CD14-positive monocyte (primary cell): ENCODE data around the gene SEPTIN8. TPM values are rescaled to one million over a fixed set of nuclear protein-coding genes. Genes with fewer than 3 reads are reported as not detected.

Experiments
- DNase-seq, 3 donors: peaks; one replicate each; pipeline ENCODE4 v3.0.0-alpha.2; 2011 to 2022
- H2AFZ ChIP-seq: 2 replicates; pipeline ENCODE4 v1.6.0; 2012; ENCODE audit warnings: mild to moderate bottlenecking, low read depth, low read length, inconsistent platforms; ENCODE audit not compliant: insufficient read depth, poor library complexity, severe bottlenecking
- H3K27ac ChIP-seq, 2 donors: 1 replicate in 1 of 2; 2 replicates in 1 of 2; pipeline ENCODE4 v1.5.1; 2012 to 2013; ENCODE audit warnings: low read length in 2 of 2, control low read depth in 1 of 2, inconsistent platforms in 1 of 2, low read depth in 1 of 2, mild to moderate bottlenecking in 1 of 2
- H3K27me3 ChIP-seq, 2 donors: one replicate each; pipeline versions ENCODE4 v1.6.0 to v1.6.1; 2011 to 2013; ENCODE audit warnings: low read length in 2 of 2; ENCODE audit not compliant: control insufficient read depth in 2 of 2, insufficient read depth in 2 of 2
- H3K36me3 ChIP-seq, 2 donors: replicated peaks in 1 of 2; 1 replicate in 1 of 2; 2 replicates in 1 of 2; pipeline versions ENCODE4 v1.5.1 to v1.6.1; 2012 to 2013; ENCODE audit warnings: low read length in 2 of 2, control low read depth in 1 of 2, inconsistent platforms in 1 of 2, mild to moderate bottlenecking in 1 of 2; ENCODE audit not compliant: insufficient read depth in 2 of 2, control insufficient read depth in 1 of 2
- H3K4me1 ChIP-seq, 2 donors: 1 replicate in 1 of 2; 2 replicates in 1 of 2; pipeline versions ENCODE4 v1.5.1 to v1.6.1; 2012 to 2013; ENCODE audit warnings: low read length in 2 of 2, control low read depth in 1 of 2, inconsistent platforms in 1 of 2, mild to moderate bottlenecking in 1 of 2, moderate library complexity in 1 of 2; ENCODE audit not compliant: insufficient read depth in 2 of 2, control insufficient read depth in 1 of 2
- H3K4me2 ChIP-seq: replicated peaks from 2 replicates; pipeline ENCODE3; 2012; ENCODE audit warnings: low read length, moderate library complexity, mild to moderate bottlenecking; ENCODE audit not compliant: poor library complexity, severe bottlenecking; ENCODE audit errors: extremely low read depth
- H3K4me3 ChIP-seq, 3 experiments: fragments of 200-600 bp in 1 of 3; sonication (generic) in 1 of 3; replicated peaks in 1 of 3; 1 replicate in 2 of 3; 2 replicates in 1 of 3; pipeline ENCODE4 v1.5.1; 2011 to 2013; ENCODE audit warnings: low read length in 3 of 3, mild to moderate bottlenecking in 3 of 3, control low read depth in 2 of 3, low read depth in 2 of 3, inconsistent platforms in 1 of 3, moderate library complexity in 1 of 3
- H3K79me2 ChIP-seq: 2 replicates; pipeline ENCODE4 v1.6.0; 2012; ENCODE audit warnings: mild to moderate bottlenecking, control low read depth, inconsistent platforms, low read length, moderate library complexity; ENCODE audit not compliant: insufficient read depth
- H3K9ac ChIP-seq: 2 replicates; pipeline ENCODE4 v1.6.0; 2017; ENCODE audit warnings: low read length, mild to moderate bottlenecking; ENCODE audit not compliant: insufficient read depth, poor library complexity, severe bottlenecking
- H3K9me3 ChIP-seq, 2 donors: replicated peaks in 1 of 2; 1 replicate in 1 of 2; 2 replicates in 1 of 2; pipeline versions ENCODE4 v1.5.1 to v1.6.1; 2012 to 2013; ENCODE audit warnings: low read length in 2 of 2, control low read depth in 1 of 2; ENCODE audit not compliant: control insufficient read depth in 1 of 2, insufficient read depth in 1 of 2
- H4K20me1 ChIP-seq: 2 replicates; pipeline ENCODE4 v1.6.0; 2012; ENCODE audit warnings: mild to moderate bottlenecking, low read length, control low read depth, moderate library complexity; ENCODE audit not compliant: insufficient read depth
- H3K27ac Mint-ChIP-seq, 7 donors: one replicate each; pipeline ENCODE4 v1.8.0; 2020; ENCODE audit warnings: mild to moderate bottlenecking in 7 of 7, mixed read lengths in 7 of 7, moderate library complexity in 6 of 7, inconsistent platforms in 2 of 7
- H3K27me3 Mint-ChIP-seq, 3 donors: one replicate each; pipeline ENCODE4 v1.8.0; 2021 to 2022; ENCODE audit warnings: low read depth in 3 of 3, mild to moderate bottlenecking in 3 of 3, mixed read lengths in 3 of 3, moderate library complexity in 3 of 3, inconsistent platforms in 1 of 3
- H3K36me3 Mint-ChIP-seq, 2 donors: one replicate each; pipeline ENCODE4 v1.8.0; 2020; ENCODE audit warnings: mixed read lengths in 2 of 2, inconsistent platforms in 1 of 2, mild to moderate bottlenecking in 1 of 2
- H3K4me1 Mint-ChIP-seq: one replicate; pipeline ENCODE4 v1.8.0; 2020; ENCODE audit warnings: mild to moderate bottlenecking, mixed read lengths
- H3K4me3 Mint-ChIP-seq, 2 donors: one replicate each; pipeline ENCODE4 v1.8.0; 2020; ENCODE audit warnings: mild to moderate bottlenecking in 2 of 2, mixed read lengths in 2 of 2, moderate library complexity in 1 of 2
- H3K9me3 Mint-ChIP-seq, 7 donors: one replicate each; pipeline ENCODE4 v1.8.0; 2020 to 2022; ENCODE audit warnings: mixed read lengths in 7 of 7, mild to moderate bottlenecking in 6 of 7, moderate library complexity in 6 of 7, inconsistent platforms in 2 of 7
- WGBS: methylation state at CpG from one replicate; pipeline ENCODE4 v1.1.5; 2013; ENCODE audit warnings: missing lambda C conversion rate; ENCODE audit not compliant: insufficient coverage; 5-methylcytosine and 5-hydroxymethylcytosine counted together
- intact Hi-C, 2 donors: fragments of 100-400 bp; cut with micrococcal nuclease; formaldehyde crosslinking; loops; one replicate each; pipeline versions ENCODE4 v1.15.0 to v1.15.1; 2023
- polyA plus RNA-seq, 3 donors: library from polyadenylated mRNA; depleted of rRNA in 1 of 3; unstranded in 2 of 3; stranded (reverse) in 1 of 3; fragments of 300-500 nt in 2 of 3; fragments of >200 nt in 1 of 3; fragmentation: Illumina TruSeq in 2 of 3; gene quantifications; 1 replicate in 2 of 3; 2 replicates in 1 of 3; pipeline ENCODE4 v1.2.3, GENCODE V29; 2012 to 2021
- TF ChIP-seq, protein P1 (sequence below): fragments of 200-600 bp; IDR thresholded peaks from one replicate; pipeline ENCODE4 v1.8.0; 2022; ENCODE audit warnings: antibody characterized with exemption, mild to moderate bottlenecking

SEPTIN8 gene
- polyA plus RNA-seq, 3 donors, result 0.36 to 5.0 (median 0.54) TPM

DNA sequence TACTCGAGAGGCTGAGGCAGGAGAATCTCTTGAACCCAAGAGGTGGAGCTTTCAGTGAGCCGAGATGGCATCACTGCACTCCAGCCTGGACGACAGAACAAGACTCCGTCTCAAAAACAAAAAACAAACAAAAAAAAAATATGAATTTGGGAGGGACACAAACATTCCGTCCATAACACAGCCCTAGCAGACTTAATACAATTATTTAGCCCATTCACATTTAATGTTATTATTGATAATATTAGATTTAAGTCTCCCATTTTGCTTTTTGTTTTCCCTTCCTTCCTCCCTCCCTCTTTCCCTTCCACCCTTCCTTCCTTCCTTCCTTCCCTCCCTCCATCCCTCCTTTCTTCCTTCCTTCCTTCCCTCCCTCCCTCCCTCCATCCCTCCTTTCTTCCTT, 34.4 kb downstream of the SEPTIN8 start:
- H3K4me2 ChIP-seq, result no peak overlapping the region
- 100% methylated on average over 1 of the region's 5 CpGs for WGBS
- H4K20me1 ChIP-seq, result no peaks in the 10 kb centered on the region
- H3K9me3 ChIP-seq, result peaks cover 5 to 18% of the 10 kb centered on the region in 2 donors
- H3K27ac ChIP-seq, result no peak overlapping the region
- peaks cover 8 to 12% of the 10 kb centered on the region in 2 donors for H3K4me1 ChIP-seq
- no peak for DNase-seq
- H3K4me1 Mint-ChIP-seq, result peaks cover 11% of the 10 kb centered on the region
- no peak overlapping the region for H3K4me3 ChIP-seq
- H3K9ac ChIP-seq, result no peak overlapping the region
- intact Hi-C loops, result no loop called here
- H3K27me3 Mint-ChIP-seq, result peaks cover 61 to 76% (median 68%) of the 10 kb centered on the region in 3 donors
- H3K79me2 ChIP-seq, result no peaks in the 10 kb centered on the region
- H2AFZ ChIP-seq, result no peak overlapping the region
- H3K27ac Mint-ChIP-seq, result no peak overlapping the region
- H3K36me3 Mint-ChIP-seq, result no peaks in the 10 kb centered on the region
- H3K27me3 ChIP-seq, result peaks cover 36 to 66% of the 10 kb centered on the region in 2 donors
- H3K9me3 Mint-ChIP-seq, result peaks cover 2 to 13% (median 6%) of the 10 kb centered on the region in 7 donors
- H3K4me3 Mint-ChIP-seq, result no peak overlapping the region
- TF ChIP-seq, protein P1, sequence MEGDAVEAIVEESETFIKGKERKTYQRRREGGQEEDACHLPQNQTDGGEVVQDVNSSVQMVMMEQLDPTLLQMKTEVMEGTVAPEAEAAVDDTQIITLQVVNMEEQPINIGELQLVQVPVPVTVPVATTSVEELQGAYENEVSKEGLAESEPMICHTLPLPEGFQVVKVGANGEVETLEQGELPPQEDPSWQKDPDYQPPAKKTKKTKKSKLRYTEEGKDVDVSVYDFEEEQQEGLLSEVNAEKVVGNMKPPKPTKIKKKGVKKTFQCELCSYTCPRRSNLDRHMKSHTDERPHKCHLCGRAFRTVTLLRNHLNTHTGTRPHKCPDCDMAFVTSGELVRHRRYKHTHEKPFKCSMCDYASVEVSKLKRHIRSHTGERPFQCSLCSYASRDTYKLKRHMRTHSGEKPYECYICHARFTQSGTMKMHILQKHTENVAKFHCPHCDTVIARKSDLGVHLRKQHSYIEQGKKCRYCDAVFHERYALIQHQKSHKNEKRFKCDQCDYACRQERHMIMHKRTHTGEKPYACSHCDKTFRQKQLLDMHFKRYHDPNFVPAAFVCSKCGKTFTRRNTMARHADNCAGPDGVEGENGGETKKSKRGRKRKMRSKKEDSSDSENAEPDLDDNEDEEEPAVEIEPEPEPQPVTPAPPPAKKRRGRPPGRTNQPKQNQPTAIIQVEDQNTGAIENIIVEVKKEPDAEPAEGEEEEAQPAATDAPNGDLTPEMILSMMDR, result no peak
- H3K36me3 ChIP-seq, result no peaks in the 10 kb centered on the region

DNA sequence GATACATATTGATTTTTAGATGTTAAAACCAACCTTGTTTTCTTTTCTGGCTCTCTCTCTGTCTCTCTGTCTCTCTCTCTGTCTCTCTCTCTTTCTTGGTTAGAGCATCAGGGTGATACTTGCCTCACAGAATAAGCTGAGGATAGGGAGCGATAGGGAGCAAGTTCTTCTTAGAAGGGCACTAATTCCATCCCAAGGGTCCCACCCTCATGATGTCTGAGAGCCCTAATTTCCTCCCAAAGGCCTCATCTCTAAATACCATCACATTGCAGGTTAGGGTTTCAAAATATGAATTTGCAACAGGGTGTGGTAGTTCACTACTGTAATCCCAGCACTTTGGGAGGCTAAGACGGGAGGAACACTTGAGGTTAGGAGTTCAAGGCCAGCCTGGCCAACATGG, 34.9 kb downstream of the SEPTIN8 start:
- Mint-ChIP-seq H3K36me3 (no peaks in the 10 kb centered on the region), H3K27me3 (peaks cover 61 to 71% (median 67%) of the 10 kb centered on the region in 3 donors), H3K27ac (no peak overlapping the region), H3K4me1 (peaks cover 13% of the 10 kb centered on the region), H3K4me3 (peak overlapping the region in 1 of 2 donors; percentile 1), H3K9me3 (peaks cover 2 to 13% (median 6%) of the 10 kb centered on the region in 7 donors)
- Histone ChIP-seq H3K4me3 (no peak overlapping the region), H3K27me3 (peaks cover 33 to 62% of the 10 kb centered on the region in 2 donors), H3K27ac (no peak overlapping the region), H2AFZ (no peak overlapping the region), H3K79me2 (no peaks in the 10 kb centered on the region), H3K4me1 (peaks cover 7 to 10% of the 10 kb centered on the region in 2 donors), H4K20me1 (no peaks in the 10 kb centered on the region), H3K36me3 (no peaks in the 10 kb centered on the region), H3K9ac (no peak overlapping the region), H3K9me3 (peaks cover 5 to 15% of the 10 kb centered on the region in 2 donors), H3K4me2 (no peak overlapping the region)
- DNase-seq, result no peak
- TF ChIP-seq, protein P1, result no peak
- intact Hi-C loops, result no loop called here
- WGBS, result no CpG with 5 or more reads among the region's 2 CpGs
